GM19467 (cell line): ENCODE data around the gene MICU2.

Source experiments
- ATAC-seq: cut with Tn5 transposase; IDR thresholded peaks from one replicate; pipeline ENCODE4 v1.9.1; 2021; ENCODE audit warnings: mild to moderate bottlenecking, moderate library complexity; ENCODE audit not compliant: unreplicated experiment

The MICU2 gene

DNA sequence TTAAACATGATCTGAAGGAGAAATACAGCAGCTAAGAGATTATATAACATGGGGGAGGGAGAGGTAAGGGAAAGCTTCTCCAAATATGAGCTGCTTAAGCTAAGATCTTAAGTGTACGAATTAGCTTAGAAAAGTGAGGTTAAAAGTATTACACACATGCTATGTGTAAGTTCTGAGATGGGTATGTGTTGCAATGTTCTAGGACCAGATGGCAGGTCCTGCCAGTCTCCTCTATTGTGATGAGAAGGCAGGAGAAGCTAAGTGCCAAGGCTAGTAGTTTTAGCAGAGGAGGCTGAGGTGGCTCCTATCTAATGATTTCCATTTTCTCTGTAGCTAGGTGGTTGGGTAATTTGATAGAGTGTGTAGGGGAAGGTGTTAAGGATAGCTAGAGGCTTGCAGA lies 57.6 kb downstream of the MICU2 start:
- no peak for ATAC-seq

DNA sequence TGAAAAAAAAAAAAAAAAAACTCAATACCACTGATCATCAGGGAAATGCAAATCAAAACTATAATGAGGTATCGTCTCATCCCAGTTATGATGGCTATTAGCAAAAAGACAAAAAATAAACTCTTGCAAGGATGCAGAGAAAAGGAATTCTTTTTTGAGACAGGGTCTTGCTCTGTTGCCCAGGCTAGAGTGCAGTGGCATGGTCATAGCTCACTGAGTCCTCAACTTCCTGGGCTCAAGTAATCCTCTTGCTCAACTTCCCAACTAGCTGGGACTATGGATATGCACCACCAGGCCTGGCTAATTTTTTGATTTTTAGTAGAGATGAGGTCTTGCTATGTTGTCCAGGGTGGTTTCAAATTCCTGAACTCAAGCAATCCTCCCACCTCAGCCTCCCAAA lies 59.5 kb downstream of the MICU2 start:
- ATAC-seq = no peak

DNA sequence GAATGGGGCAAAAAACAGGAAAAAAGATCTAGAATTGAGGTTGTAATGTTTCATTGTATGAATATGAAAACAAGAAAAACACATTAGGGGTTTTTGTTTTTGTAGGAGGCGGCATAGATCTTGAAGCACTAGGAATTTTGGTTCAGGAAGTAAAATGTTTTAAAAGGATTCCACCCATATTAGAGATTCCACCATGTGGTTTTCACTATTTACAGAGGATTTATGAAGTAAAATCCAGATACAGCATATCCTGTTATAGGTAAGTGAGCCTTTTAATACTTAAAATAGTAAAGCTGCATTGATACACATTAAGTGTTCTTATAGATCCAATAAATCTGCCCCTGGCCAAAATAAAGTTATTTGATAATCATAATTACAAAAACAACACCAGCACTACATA lies 61.4 kb downstream of the MICU2 start:
- ATAC-seq = no peak

DNA sequence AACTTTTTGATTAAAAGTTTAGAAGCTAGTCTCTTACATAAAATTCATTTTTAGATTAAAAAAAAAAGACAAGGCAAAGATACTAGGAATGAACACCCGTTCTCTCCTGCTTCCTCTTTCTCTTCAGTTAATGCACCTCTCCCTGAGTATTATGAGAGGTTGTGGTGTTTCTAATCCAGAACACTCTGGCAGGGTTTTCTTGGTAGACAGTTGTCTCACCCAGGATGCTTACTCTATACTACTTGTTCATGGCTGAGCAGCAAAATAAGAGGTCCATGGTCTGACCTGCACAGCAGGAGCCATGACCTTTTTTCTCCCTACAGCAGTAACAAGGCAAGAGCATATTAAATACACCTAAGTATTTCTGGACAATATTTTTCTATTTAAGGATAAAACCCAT lies 62.0 kb downstream of the MICU2 start:
- no peak for ATAC-seq

DNA sequence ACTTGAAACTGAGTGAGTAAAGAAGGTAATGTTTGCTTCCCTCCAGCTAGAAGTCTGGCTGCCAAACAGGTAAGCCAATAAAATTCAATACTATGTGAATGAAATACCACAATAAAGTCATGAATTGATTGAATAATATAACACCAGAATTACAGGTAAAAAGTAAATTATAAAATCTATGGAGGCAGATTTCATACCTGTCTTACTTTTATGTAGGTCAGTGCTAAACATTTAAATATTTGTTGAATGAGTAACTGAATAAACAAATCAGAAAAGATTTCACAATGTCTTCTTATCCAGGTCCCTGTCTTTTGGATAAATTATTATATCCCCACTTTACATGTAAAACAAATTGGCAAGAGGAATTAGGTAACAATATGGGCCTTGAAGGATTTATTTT lies 62.7 kb downstream of the MICU2 start:
- no peak for ATAC-seq

DNA sequence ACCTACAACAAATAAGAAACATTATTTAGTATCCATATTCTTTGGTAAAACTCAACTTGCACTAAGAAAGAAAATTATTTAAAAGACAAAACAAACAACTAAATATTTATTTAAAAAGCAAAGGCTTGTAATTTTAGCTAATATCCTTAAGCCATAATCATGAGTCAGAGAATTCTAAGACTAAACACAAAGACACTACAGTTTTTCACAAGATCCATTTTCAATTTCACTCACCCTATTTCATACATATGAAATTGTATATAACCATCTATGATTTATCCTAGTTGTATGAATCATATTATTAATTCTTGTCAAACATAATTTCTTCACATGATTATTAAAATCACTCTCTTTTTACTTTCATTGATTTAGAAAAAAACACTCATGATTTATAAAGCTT lies 64.3 kb downstream of the MICU2 start:
- ATAC-seq = no peak

DNA sequence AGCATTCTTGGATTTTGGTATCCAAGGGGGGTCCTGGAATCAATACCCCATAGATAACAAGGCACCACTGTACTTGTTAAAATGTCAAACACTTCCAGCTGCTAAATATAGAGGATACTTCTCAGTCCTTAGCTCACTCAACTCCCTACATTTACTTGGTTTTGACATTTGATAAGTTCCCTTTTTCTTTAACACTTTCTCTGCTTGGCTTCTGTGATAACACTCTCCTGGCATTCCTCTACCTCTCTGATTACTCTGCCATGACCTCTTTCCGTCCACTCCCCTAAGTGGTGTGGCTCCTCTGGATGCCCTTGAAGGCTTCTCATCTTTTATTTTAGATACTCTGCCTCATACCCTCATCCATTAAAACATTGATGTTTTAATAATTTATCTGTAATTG lies 65.2 kb downstream of the MICU2 start:
- no peak for ATAC-seq

DNA sequence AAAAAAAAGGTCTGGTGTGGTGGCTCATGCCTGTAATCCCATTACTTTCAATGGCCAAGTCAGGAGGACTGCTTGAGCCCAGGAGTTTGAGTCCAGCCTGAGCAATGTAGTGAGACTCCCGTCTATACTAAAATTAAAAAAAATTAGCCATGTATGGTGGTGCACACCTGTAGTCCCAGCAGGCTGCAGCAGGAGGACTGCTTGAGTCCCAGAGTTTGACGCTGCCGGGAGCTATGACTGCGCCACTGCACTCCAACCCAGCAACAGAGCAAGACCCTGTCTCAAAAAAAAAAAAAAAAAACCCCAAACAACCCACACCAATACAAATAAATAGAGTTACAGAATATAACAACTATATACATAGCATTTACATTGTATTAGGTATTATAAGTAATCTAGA lies 65.7 kb downstream of the MICU2 start:
- no peak for ATAC-seq

DNA sequence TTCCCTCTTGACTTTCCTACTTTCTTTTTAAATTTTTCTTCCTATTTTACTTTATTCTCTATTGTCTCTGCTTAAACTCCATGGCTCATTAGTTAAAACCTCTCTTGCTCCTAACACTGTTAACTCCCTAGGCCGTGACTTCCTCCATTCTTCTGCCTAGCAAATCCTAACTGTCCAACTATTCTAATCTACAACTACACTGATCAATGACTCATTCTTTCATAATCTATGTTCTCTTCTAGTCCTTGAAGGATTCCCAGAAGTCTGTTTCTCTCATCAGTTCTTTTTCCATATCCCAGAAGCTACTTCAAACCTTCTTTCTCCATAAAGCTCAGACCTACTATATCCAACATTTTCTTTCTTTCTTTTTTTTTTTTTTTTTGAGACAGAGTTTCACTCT lies 66.9 kb downstream of the MICU2 start:
- no peak for ATAC-seq

DNA sequence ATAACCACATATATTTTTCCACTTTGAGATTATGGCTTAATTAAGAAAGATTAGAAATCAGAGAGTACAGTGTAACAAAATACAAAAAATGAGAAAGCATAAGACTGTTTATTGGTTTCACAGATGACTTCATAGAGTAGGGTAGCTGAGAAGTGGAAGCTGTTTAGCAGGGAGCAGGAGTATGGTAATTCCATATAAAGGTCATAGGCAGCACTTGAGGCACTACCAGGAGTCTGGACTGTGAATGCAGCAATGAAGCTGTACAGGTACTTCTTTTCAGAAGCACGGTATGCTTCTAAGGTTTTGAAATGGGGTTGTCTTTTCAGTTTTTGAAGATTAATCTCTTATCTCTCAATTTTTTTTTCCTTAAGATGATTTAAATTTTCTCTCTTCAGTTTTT lies 69.2 kb downstream of the MICU2 start:
- ATAC-seq = no peak

DNA sequence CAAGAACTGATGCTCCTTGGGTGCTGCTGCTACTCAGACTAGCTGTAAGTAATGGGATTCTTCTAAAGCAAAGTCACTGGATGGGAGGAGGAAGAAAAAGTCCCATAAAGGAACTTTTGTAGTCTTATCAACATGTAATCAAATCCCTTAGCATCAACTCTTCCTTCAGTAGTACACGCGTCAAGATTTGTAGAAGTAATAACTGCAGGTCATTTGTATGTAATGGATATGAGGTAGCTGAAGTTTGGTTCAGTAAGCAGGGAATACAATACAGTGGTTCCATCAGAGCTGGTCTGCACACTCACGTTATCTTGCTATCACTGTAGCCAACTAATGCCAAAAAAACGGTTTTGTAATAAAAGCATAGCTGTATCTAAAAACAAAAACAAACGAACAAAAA lies 72.5 kb downstream of the MICU2 start:
- ATAC-seq = no peak

DNA sequence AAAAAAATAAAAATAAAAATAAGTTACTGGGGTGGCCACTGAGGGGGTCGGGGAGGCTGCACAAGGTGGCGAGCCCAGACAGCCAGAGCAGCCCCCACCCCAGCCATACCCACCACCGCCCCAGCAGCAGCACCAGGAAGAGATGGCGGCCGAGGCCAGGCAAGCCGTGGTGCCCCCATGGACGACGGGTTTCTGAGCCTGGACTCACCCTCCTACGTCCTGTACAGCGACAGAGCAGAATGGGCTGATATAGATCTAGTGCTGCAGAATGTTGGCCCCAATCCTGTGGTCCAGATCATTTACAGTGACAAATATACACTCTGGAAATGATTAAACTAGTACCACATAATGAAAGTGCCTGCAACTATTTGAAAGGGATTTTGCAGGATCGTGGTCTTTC lies 73.3 kb downstream of the MICU2 start:
- no peak for ATAC-seq

DNA sequence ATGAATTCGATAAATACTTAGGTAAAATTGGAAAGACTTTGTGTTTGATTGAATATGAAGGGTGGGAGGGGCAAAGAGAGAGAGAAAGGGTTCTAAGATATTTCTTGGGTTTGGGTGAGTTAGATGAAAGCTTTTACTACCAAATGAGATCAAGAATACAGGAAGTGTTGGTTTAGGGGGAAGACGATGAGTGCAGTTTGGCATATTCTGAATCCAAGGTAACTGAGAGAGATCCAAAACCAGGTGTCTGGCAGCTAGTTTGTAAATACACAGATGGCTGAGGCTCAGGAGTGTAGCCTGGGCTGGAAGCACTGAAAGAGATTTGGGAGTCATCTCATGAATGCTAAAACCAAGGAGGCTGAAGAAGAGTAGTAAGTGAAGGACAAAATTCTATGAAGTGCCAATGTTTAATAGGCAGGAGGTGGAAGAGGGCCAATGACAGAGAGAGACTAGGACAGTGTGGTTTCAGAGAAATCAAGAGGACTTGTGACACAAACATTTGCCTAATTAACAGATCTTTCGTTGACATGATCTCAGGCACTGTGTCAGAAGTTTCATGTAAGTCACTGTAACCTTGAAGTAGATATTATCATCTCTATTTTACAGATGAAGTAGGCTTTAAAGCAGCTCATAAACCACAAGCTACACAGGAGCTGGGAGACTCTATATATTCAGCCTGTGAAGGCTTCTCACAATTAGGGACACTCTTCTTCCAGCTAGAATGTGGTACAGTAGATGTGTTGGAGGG lies 74.7 kb downstream of the MICU2 start:
- no peak for ATAC-seq

DNA sequence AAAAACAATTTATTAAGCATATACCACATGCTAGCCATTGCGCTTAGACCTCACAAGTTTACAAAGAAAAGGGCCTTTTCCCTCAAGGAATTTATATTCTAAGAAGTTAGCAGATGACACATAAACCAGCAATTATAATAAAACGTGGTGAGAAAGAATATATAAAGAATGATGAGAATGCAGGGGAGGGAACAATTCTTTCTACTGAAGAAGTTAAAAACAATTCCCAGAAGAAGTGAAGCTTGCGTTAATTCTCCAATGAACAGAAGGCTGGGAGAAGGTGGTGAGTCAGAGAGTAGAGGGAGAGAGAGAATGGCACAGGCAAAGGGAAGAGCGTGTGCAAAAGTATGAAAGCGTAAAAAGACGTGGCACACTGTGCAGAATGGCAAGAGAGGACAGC lies 75.4 kb downstream of the MICU2 start:
- ATAC-seq = no peak

DNA sequence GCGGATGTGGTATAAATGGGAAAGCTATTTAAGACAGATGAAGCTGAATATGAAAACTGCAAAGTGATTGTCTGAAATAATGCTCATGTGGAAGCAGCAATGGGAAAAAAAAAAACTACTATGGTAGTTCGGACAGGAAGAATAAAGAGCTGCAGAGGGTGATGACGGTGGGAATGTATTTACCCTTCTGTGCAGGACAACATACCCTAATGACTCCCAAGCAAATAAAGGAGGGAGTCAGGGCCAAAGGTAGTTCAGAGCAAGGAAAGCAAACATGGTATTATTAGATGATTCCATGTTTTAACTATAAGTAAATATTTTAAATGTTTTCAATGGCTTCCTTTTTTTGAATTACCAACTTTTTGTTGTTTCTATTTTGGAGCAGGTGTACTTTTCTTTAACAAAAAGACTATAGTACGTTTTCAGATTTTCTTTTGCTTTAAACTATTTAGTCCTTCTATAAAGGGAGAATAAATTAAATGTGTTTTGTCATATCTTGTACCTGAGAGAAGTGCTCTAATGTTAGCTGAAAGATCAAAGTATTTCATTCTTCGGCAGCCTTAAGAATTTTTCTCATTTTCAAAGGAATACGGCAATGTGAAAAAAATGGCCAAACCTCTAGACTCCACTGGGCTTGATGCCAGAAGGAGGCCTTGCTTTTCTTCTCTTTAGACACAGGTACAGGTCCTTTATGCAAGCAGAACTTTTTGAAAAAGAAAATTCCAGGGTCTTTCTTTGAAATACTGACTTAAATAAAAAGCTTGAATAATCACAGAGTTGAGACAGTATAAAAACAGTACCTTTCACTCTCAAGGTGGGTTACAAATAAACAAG lies 77.0 kb downstream of the MICU2 start:
- ATAC-seq = no peak

DNA sequence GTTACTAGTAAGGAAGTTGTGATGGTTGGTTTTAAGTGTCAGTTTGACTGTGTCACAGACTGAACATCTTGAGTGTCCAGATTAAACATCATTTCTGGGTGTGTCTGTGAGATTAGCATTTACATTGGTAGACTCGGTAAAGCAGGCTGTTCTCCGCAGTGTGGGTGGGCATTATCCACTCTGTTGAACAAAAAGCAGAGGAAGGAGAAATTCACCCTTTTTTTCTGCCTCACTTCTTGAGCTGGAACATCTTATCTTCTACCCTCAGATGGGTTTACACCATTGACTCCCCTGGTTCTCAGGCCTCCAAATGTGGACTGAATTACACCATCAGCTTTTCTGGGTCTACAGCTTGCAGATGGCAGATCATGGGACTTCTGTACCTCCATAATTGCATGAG lies 81.1 kb downstream of the MICU2 start:
- ATAC-seq = no peak

DNA sequence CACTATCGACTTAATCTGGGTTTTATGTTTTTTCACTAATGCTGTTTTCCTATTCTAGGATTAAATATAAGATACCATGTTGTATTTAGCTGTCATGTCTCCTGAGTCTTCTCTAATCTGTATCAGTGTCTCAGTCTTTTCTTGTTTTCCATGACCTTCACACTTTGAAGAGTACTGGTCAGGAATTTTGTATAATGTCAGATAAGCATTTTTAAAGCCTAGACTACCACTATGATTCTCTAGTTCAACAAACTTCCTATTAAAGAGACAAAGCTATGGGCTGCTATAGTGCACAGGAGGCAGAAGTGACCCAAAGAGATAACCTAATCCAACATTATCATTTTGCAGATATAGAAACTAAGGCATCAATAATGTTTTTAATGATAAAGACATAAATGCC lies 81.8 kb downstream of the MICU2 start:
- ATAC-seq = no peak

DNA sequence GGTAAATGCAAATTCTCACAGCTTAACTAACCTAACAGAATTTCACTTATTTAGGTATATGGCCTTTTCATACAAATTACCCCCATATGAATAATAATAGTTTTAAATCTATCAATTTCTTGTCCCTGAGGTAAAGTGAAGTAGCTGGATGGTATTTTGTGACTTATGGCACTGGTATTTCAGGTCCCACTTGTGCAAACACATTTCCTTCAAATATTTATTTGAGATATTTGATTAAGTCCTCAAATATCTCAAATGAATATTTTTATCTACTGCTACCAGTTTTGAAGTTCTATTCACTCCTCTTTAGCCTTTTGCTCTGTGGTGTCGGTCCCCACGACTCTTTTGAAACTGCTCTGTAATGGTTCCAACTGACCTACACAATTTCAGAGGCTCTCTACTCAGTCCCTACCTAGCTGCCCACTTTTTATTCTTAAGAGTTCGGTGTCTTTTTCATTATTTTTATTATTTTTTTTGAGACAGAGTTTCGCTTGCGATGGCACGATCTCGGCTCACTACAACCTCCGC lies 85.3 kb downstream of the MICU2 start:
- ATAC-seq = no peak

DNA sequence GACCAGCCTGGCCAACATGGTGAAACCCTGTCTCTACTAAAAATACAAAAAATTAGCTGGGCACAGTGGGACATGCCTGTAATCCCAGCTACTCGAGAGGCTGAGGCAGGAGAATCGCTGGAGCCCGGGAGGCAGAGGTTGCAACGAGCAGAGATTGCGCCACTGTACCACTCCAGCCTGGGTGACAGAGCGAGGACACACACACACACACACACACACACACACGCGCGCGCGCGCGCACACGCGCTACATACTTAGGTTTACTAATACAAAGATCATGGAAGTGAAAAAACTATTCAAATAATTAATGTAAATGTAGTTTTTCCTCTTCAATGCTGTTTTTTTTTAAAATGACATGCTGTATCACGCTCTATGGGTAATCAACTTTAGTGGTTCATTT lies 86.4 kb downstream of the MICU2 start:
- ATAC-seq = no peak

DNA sequence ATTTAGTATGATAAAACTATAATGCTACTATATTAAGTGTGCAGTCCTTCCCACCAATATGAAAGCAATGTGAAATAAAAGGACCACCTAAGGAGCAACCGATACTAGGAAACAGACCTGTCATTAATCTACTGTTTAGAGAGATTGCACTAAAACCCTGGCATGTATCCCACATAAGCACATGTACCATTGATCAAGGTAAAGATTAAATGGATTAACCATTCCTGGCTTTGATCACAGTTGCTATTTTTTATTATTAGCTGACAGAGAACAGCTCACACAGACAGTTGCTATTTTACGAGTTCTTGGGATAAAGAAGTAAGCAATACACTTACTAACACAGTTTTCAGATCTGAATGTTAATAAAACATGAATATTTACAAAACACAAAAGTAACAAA lies 87.2 kb downstream of the MICU2 start:
- ATAC-seq = no peak

DNA sequence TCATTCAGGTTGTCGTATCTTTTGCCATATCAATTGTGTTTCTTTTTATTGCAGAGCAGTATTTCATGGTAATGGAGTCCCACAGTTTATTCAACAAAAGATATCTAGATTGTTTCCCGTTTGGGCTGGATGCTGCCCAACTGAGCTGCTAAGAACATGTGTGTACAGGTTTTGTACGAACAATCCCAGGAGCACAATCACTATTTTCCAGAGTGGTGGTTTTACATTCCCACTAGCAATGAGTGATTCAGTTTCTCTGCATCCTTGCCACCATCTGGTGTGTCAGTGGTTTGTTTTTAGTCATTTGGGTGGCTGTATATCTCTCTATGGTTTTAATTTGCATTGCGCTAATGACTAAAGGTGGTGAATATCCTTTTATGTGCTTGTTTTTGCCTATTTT lies 92.1 kb downstream of the MICU2 start:
- ATAC-seq = no peak

DNA sequence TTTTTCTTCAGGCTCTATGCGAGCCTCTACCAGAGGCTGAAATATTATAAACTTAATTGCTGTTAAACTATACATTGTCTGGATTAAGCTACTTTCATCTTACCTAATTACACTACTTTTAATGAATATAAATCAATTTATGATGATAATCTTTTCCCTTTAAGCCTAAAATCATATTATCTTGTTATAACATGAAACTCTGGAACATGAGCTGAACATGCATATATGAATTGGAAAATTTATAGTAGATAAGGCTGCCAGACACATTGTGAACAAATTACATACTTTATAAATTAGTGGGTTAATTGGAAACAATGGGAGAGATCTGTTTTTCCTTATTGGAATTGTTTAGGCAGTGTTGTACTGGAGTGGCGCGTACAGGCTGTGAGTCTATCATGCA lies 99.6 kb downstream of the MICU2 start:
- ATAC-seq = no peak
